HL-60 (cell line): ENCODE data around the gene RALY.

Experiments used
- DNase-seq, 2 experiments: peaks; one replicate each; pipeline ENCODE4 v3.0.0-alpha.2; 2010 to 2020; ENCODE audit warnings: low read depth in 1 of 2, low spot score in 1 of 2
- H3K27ac ChIP-seq: fragments of 250-450 bp; sonication (Bioruptor Pico); replicated peaks from 2 replicates; pipeline ENCODE4 v1.5.1; 2020; ENCODE audit warnings: mild to moderate bottlenecking, moderate library complexity
- H3K27me3 ChIP-seq: fragments of 250-450 bp; sonication (Bioruptor Pico); 2 replicates; pipeline ENCODE4 v1.5.1; 2021; ENCODE audit warnings: mild to moderate bottlenecking, moderate library complexity; ENCODE audit not compliant: insufficient read depth, poor library complexity, severe bottlenecking
- H3K4me3 ChIP-seq: replicated peaks from 2 replicates; pipeline ENCODE4 v1.5.1; 2011; ENCODE audit warnings: mild to moderate bottlenecking, control low read depth, low read length; ENCODE audit not compliant: insufficient read depth
- CTCF ChIP-seq: IDR thresholded peaks from one replicate; pipeline ENCODE4 v1.5.1; 2011; ENCODE audit warnings: low read length, control low read depth, inconsistent platforms; ENCODE audit not compliant: insufficient read depth
- GABPA ChIP-seq: IDR thresholded peaks from 2 replicates; pipeline ENCODE4 v1.6.1; 2012; ENCODE audit warnings: low read depth
- POLR2AphosphoS5 ChIP-seq: IDR thresholded peaks from 2 replicates; pipeline ENCODE4 v1.6.1; 2012; ENCODE audit warnings: low read depth
- REST ChIP-seq: IDR thresholded peaks from 2 replicates; pipeline ENCODE4 v1.6.1; 2012; ENCODE audit warnings: low read depth; ENCODE audit not compliant: insufficient replicate concordance
- SPI1 ChIP-seq: IDR thresholded peaks from 2 replicates; pipeline ENCODE4 v1.6.1; 2012; ENCODE audit warnings: low read depth, mild to moderate bottlenecking, borderline replicate concordance

RALY gene

GRCh38 chr20:34015401-34016335 lies 22.0 kb downstream of the RALY start:
- H3K4me3 ChIP-seq: no peak overlapping the region
- no peak overlapping the region for H3K27ac ChIP-seq
- no peak for DNase-seq
- no peaks in the 10 kb centered on the region for H3K27me3 ChIP-seq
- no peak for TF ChIP-seq SPI1

- no peak for DNase-seq
- TF ChIP-seq POLR2AphosphoS5 (no peak), CTCF (no peak), GABPA (no peak), REST (no peak), SPI1 (no peak)
- Histone ChIP-seq H3K4me3 (no peak overlapping the region), H3K27me3 (no peaks in the 10 kb centered on the region), H3K27ac (no peak overlapping the region)
These were observed 23.0 kb downstream of the RALY start for GRCh38 chr20:34016736-34017135.

GRCh38 chr20:34017610-34018009 lies 23.9 kb downstream of the RALY start:
- no peak for TF ChIP-seq GABPA
- TF ChIP-seq POLR2AphosphoS5: no peak
- no peak for TF ChIP-seq REST
- no peak for TF ChIP-seq SPI1
- no peak for TF ChIP-seq CTCF
- DNase-seq: no peak
- no peak overlapping the region for H3K27ac ChIP-seq
- H3K27me3 ChIP-seq: no peaks in the 10 kb centered on the region
- no peak overlapping the region for H3K4me3 ChIP-seq

- Histone ChIP-seq H3K27me3 (no peaks in the 10 kb centered on the region), H3K27ac (no peak overlapping the region), H3K4me3 (no peak overlapping the region)
- DNase-seq: no peak
- TF ChIP-seq POLR2AphosphoS5 (no peak), GABPA (no peak), SPI1 (no peak), CTCF (no peak), REST (no peak)
These were observed 24.5 kb downstream of the RALY start for GRCh38 chr20:34018166-34018565.
